ENCODE measurements around the gene LRP11.
"Not testable (repeated sequence)": the region's sequence is repeated elsewhere in the genome, so short reads cannot be mapped to it uniquely, and the experiment has no call there.

LRP11 gene

DNA sequence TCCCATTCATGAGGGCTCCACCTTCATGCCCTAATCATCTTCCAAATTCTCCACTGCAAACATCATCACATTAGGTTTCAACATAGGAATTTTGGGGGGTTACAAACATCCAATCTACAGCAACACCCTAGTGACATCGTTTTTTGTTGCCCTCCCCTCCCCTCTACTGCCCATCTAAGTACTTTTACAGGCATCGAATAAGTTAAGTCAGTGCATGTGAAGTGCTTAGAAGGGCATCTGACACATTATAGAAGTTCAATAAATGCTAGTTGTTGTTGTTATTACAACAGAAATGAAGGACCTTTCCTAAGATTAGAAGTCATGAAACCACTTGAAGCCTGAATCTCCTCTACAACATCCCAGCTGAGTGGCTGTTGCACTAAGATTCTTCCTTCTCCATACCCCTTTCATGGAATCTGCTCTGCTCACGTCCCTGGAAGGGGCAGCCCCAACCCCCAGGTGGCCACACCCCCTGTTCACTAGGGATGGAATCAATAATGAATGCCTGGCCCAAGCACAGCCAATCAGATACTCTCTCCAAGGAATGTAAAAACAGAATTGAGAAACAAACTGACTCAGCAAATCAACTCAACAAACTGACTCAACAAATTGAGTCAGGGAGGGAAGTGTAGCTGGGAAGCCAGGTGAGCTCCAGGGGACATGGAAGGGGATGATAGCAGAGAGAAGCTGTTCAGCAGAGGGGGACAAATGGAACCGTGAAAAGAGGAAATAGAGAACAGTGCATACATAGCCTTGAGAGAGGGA is 3.9 kb upstream of the LRP11 start:
- no peak for DNase-seq

DNA sequence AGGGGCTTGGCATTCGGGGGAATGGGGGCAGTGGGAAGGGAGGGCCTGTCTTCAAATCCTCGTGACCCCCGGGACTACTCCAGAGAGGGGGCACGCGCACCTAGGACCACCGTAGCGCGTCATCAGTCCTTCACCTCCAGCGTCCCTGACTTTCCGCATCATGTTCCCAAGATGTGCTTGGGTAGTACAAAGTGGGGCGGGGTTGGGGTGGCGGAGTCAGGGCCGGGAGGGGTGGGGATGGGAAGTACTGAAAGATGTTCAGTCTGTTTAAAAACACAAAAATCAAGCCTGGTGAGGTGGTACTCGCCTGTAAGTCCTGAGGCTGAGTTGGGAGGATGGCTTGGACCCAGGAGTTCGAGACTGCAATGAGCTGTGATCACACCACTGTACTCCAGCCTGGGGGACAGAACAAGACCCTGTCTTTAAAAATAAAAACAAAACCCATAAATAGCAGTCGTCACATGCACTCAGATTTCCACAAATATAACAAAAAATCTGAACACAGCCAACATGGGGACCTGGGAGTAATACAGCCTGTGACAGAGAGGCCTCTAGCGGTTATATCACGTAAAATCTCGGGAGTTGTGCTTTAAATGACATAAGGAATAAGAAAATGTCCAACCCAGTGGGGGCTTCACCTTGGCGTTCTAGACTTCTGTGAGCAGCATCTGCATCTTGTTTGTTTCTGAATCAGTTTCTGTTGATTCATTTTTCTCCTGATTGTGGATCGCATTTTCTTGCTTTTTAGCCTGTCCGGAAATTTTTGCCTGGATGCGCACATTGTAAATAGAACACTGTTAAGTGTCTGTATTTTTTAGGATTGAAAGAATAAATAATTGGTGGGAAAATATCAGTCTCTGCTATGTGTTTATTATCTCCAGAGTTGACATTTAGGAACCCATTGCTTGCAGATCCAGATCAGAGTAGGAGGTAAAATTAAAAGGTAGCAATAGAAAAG is 698 bp upstream of the LRP11 start:
- DNase-seq = peak; percentile 49

DNA sequence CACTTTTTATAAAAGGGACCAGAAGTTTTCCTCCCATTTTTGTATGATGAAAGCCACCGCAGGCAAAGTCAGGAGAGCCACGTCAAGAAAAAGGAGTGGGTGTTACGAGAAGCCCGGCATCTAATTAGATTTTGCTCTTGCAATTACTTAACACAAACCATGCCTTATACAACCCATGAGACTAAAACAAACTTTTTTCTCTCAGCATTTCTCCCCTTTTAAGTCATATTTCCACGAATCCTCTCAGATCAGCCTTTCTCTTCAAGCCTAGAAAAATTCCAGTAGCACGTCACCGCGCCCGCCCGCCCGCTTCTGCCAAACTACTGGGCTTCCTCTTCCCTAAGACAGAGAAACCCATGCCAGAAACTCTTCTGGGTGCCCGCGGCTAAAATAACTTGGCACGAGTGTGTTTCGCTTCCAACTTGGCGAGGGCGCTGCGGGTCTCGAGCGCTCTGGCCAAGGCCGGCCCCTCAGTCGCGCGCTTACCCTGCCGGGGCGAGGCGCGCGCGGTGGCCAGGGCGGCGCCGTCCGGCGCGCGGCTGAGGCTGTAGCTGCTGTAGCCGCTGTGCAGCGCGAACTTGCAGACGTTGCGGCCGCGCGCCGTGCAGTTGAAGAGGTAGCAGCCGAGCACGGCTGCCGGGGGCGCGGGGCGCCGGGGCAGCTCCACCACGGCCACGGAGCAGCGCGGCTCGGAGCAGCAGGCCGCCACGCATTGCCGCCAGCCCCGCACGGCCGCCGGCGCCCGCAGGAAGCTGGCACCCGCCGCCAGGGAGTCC is 1.0 kb downstream of the LRP11 start:
- no peak for DNase-seq

DNA sequence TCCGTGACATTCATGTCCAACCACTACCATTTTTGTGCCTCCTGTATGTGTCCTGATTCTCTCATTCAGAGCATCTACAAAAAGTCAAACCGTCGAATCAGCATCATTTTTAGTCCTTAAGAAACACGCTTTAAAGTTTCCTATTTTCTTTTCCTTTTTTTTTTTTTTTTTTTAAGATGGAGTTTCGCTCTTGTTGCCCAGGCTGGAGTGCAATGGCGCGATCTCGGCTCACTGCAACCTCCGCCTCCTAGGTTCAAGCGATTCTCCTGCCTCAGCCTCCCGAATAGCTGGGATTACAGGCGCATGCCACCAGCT is 1.8 kb downstream of the LRP11 start:
- DNase-seq = not testable (repeated sequence)

DNA sequence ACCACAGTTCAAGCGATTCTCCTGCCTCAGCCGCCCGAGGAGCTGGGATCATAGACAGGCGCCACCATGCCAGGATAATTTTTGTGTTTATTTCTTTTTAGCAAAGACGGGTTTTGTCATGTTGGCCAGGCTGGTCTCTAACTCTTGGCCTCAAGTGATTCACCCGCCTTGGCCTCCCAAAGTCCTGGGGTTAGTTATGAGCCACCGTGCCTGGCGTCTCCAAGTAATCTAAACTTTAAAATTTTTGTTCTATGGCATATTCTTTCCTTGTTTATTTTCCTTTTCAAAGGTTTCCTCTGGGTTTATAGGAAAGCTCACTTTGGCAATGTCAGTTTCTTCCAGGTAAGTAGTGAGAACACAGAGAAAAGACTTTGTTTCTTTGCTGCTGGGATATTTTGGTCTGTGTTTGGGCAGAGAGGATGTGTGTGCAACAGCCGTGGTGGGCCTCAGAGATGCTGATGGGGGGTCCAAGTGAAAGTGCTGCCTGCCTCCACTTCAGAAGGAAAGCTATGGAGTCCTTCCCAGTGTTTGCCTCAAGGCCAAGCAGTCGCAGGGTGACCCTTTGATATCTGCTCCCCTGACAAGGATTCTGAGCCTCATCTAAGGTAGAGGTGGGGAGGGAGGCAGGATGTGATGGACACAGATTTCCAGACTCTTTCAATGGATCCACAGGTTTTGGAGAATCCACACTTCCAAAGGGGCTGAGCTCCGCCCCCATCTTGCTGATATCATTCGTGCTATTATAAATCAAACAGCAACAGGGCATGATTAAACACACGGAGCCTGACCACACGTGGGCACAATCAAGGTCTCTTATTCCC is 2.3 kb downstream of the LRP11 start:
- DNase-seq = no peak

DNA sequence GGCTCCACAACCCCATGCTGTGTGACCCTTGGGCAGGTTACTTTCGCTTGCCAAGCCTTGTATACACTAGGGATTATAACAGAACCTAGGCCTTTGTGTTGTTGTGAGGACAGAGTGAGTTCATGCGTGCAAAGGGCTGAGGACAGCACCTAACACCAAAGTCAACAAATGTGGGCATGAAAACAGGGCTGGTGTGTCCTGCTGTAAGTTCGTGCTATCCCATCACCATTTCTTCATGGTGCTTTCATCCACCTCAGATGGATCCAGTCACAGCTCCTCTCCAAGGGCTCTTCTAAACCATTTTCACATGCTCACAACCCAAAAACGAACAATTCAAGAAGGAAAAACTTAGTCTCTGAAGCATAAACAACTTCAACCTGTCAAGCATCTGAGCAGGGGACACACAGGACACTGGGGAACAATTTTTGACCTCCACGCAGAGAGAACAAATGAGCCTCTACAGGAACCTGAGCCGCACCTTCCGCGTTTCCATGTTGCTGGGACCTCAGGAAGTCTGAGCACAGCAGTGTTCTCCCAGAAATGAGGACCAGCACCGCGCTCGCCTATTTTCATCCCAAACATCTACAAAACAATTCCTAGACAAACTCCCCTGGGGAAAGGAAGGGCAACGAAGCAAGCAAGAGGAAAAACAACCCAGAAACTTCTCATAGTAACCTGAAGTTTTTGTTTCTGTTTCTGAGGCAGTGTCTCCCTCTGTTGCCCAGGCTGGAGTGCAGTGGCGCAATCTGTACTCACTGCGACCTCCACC is 3.1 kb downstream of the LRP11 start:
- no peak for DNase-seq

DNA sequence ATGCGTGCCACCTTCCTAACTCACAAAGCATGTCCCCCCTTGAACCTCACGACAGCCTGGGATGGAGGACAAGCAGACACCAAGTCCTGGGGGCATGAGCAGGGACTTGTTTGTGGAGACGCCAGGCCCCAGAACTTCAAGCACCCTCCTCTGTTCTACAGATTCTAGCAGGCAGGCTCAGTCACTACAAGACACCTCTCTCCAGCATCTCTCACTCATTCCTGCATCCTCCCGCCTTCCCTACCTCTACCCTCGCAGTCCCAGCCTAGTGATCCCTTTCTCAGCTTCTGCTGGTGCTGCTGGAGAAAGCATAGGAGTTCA is 3.7 kb downstream of the LRP11 start:
- DNase-seq = no peak

DNA sequence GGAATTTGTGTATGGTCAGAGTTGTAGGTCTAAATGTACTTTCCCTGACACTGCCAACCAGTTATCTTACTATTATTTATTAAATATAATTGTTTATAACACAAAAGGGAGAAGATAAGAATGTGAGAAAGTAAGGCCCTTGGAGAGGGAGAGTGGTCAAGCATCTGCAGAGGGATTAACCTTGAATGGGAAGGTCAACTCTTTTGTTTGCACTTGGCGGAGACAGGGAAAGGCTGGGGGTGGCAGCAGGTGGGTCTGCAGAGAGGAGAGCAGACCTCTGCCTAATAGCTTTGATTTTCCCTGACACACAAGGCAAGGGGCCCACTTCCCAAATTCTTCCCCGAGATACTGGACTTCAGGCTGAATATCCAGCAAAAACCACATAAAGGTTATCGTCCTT is 4.2 kb downstream of the LRP11 start:
- no peak for DNase-seq

DNA sequence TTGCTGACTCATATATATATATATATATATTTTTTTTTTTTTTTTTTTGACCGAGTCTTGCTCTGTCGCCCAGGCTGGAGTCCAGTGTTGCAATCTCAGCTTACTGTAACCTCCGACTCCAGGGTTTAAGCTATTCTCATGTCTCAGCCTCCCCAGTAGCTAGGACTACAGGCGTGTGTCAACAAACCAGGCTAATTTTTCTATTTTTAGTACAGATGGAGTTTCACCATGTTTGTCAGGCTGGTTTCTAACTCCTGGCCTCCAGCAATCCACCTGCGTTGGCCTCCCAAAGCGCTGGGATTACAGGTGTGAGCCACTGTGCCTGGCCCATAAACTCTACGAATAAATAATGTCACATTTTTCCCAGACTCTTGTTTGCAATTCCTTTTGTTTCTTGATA is 4.8 kb downstream of the LRP11 start:
- no peak for DNase-seq

DNA sequence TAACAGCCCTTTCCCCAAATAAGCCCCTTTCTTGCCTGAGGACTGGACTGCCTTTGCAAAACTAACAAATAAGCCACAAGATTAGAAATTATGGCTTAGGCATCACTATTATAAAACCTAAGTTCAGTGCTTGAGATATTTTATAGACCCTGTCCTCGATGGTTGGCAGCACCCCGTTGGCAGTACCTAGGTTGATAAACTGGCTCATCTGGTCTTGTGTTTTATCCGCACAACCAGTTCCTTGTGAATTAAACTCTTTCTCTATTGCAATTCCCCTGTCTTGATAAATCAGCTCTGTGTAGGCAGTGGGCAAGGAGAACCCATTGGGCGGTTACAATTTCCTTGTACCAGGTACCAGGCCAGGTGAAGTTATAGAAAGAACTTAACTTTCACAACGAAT is 6.6 kb downstream of the LRP11 start:
- no peak for DNase-seq

DNA sequence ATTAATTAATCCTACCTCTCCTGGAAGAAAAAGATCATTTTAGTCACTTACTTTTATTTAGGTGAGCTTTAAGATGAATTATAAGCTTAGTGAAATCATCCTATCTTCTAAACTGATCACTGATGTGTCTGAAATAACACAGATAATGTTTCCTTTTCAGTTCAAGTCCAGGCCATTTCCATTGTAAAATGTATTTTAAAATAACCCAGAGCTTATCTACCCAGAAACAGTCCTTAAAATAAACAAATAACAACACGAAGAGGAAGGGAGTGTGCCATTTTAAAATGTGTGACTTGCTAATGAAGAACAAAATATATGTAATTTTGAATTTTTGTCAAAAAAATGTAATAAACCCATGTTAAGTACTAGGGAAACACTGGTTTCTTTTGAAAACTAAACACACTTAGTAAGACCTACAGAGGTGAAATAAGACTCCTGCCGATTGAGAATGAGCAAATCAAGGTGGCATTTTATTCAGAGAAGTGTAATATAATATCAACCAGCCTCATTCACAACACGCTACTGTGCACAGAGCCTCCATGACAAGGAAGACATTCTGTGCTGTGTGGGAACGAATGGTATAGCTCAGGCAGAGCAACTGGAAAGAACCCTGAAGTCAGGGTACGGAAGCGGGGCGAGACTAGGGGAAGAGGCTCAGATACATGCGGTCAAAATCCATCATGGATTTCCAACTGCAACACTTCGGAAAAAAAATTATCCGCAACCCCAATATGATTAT is 7.7 kb downstream of the LRP11 start:
- DNase-seq = no peak

DNA sequence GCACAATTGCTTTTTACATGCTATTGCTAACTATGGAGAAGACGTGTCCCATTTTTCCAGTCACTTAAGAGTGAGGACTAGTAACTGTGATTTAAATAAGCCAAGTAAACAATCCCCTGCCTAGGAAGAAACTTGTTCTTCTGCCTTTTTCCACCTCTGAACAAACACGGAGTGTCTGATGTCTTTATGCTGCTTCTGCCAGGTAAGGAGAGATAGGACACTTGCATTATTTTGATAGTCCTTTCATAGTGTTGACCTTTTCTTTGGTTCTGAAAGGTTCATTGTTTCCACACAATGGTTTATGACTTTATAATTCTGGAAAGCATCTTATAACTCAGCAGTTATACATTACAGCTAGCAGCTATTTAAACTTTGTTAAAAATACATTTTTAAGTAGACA is 8.4 kb downstream of the LRP11 start:
- no peak for DNase-seq

DNA sequence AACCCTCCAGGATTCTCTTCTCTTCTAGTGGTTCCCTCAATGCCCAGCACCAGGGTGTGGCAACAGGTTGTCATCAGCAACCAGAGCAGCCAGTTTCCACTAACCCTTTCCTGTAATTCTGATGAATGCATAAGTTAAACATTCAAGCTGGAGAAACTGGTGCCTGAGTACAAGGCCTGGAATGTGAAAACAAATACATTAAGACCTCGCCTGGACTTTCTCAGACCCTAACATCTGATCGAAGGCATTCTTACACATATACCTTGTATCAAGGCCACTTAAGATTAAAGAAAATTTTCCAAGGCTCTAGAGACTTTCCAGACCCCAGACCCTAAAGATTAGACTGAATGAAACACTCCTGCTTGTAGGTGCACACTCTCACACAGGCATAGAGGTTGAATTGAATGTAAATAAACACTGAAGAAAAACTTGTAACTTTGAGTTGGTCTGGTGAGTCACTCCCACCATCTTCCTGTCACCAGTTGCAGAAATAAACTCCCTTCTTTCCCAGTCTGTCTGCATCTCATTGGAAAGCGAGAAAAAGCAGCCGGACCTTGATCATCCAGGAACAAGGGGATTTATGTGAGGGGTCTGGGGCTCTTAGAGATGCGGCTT is 9.0 kb downstream of the LRP11 start:
- no peak for DNase-seq

DNA sequence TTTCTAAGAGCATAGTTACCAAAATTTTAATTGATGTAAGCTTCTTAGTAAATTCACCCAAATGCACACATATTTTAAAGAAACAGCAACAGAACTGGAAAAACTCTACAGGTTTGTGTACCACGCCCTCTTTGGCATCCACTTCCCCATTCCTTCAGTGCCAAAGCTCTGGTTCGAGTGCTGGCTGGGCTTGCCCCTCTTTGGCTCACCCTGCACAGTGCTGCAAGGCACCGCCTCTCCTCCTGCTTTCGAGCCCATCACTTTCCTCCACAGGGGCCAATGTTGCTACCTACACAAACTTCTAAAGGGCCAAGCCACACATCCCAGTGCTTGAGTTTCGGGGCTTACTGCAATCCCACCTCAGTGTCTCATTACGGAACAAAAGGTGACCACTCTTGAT is 9.6 kb downstream of the LRP11 start:
- DNase-seq = no peak

DNA sequence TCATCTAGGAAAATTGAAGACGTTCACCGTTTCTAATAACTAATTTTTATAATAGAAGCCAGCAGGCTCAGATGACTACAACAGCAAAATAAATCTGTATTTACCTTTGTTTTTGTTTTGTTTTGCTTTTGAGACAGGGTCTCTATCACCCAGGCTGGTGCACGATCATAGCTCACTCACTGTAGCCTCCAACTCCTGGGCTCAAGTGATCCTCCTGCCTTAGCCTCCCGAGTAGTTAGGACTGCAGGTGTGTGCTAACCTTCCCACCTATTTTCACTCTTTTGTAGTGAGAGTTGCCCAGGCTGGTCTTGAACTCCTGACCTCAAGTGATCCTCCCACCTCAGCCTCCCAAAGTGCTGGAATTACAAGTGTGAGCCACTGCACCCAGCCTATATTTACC is 10.1 kb downstream of the LRP11 start:
- not testable (repeated sequence) for DNase-seq

DNA sequence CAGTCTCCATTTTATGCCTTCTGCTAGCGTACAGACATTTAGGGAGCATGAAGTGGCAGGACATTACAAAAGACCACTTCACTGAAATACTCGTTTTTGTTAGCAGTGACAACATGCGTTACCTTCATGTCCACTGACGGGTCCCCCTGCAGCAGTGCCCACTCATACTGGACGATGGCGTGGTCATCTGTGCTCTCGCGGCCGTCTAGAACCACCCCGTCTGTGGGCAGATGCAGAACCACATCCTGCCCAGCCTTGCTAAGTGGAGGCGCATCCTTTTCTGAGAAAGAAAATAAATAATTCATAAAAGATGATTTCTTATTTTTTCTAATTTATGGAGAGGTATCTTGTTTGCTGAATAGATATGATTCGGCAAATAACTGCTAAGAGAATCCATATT is 11.3 kb downstream of the LRP11 start:
- no peak for DNase-seq

DNA sequence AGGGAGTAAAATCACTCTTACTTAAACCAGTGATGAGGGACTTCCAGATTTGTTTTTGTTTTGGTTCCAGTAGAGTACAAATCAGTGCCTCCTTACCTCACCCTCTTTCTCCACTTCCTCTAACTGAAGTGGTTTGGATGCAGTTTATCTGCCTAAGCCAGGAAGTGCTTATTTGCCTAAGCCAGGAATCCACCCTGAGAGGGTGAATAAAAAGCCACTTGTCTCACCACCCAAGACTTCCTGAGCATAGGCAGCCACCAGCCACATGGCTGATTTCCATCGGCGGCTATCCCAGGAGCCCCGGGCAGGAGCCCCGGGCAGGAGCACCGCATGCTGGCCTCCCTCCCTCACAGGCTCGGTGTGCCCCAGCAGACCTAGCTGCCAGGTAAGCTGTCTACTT is 12.0 kb downstream of the LRP11 start:
- DNase-seq = no peak

DNA sequence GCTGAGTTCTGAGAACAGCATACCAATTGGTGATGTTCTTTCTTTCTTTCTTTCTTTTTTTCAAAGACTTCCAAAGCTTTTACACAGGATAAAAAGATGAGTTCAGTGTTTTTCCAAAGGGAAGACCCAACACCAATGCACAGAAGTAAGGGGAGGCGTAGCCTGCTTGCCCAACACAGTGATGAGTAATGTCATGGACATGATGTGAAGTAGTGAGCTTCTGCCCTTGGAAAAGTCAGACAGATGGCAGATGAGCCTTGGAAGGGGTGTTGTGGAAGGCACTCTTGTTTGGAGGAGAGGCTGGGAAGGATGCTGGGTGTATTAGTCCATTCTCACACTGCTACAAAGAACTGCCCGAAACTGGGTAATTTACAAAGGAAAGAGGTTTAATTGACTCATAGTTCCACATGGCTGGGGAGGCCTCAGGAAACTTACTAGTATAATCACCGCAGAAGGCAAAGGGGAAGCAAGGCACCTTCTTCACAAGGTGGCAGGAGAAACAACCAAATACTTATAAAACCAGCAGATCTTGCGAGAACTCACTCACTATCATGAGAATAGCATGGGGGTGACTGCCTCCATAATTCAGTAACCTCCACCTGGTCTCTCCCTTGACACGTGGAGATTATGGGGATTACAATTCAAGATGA is 12.6 kb downstream of the LRP11 start:
- DNase-seq = no peak

DNA sequence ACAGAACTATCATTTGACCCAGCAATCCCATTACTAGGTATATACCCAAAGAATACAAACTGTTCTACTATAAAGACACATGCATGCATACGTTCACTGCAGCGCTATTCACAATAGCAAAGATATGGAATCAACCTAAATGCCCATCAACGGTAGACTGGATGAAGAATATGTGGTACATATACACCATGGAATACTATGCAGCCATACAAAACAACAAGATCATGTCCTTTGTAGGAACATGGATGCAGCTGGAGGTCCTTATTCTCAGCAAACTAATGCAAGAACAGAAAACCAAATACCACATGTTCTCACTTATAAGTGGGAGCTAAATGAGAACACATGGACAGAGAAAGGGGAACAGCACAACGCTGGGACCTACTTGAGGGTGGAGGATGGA is 15.8 kb downstream of the LRP11 start:
- DNase-seq = not testable (repeated sequence)

DNA sequence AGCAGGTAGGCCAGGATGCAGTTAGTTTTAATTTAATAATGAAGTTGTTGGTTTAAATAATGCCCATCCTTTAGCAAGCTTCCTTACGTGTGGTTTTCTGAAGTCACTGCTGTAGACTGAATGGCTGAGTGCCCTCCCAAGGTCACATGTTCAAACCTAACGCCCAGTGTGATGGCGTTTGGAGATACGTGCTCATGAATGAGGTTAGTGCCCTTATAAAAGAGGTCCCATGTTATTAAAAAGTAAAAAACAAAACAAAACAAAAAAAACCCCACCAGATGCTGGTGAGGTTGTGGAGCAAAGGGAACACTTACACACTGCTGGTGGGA is 16.3 kb downstream of the LRP11 start:
- no peak for DNase-seq
